ENCODE measurements around the gene SEC16A.

DNA sequence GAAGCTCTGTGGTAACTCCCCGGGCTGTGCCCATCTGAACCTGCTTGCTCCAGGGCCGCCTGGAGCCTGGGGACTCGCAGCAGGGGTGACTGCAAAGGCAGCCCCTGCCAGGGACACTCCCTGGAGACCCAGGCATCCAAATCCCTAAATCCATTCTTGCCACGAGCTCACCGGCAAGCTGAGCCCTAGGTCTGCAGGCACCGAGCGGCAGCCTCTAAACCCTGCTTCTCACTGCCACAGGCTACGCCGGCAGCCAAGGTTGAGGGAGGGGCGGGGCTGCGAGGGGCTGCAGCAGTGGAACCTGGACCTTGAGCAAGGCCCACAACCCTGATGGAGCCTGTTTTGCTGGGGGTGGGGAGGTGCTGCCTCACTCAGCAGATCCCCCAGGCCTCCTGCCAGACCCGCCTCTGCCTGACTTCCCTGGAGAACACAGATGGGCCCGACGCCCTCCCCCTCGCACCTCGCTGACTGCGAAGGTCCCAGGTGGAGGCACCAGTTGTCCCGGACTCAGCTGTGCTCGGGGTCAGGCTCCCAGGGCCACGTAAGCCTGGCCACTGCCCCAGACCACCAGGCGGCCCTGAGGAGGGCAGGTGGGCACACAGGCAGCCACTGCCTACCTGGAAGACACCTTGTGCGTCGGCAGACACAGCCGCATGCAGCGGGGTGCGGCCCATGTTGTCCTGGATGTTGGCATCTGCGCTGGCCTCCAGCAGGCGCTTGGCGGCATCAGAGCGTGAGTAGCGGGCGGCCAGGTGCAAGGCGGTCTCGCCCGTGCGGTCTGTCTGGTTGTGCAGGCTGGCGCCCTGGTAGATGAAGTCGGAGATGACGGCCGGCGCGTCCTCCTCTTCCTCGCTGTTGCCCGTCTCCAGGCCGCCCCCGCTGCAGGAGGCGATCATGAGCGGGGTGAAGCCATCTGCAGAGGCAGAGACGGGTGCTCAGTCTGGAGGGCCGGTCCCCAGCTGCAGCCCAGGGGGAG, 17.4 kb upstream of the SEC16A start:
- TF ChIP-seq, protein P1, sequence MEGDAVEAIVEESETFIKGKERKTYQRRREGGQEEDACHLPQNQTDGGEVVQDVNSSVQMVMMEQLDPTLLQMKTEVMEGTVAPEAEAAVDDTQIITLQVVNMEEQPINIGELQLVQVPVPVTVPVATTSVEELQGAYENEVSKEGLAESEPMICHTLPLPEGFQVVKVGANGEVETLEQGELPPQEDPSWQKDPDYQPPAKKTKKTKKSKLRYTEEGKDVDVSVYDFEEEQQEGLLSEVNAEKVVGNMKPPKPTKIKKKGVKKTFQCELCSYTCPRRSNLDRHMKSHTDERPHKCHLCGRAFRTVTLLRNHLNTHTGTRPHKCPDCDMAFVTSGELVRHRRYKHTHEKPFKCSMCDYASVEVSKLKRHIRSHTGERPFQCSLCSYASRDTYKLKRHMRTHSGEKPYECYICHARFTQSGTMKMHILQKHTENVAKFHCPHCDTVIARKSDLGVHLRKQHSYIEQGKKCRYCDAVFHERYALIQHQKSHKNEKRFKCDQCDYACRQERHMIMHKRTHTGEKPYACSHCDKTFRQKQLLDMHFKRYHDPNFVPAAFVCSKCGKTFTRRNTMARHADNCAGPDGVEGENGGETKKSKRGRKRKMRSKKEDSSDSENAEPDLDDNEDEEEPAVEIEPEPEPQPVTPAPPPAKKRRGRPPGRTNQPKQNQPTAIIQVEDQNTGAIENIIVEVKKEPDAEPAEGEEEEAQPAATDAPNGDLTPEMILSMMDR (IDR thresholded peaks at IDR 0.05), result no peak
- no peak for TF ChIP-seq POLR2A (IDR thresholded peaks at IDR 0.05)
